Myocyte (in vitro differentiated cells): Measurements from ENCODE around the gene OR6V1. TPM values are rescaled to one million over a fixed set of nuclear protein-coding genes. Genes with fewer than 3 reads are reported as not detected.

ENCODE experiments used
- total RNA-seq: library from RNA; depleted of rRNA; stranded (reverse); fragments of >200 nt; gene quantifications from 2 replicates; pipeline ENCODE4 v1.2.3, GENCODE V29; 2014

The OR6V1 gene
- total RNA-seq, 1 donor from 2014 or later: not detected

Other genes with a start within 250 kb of the OR6V1 start
- 0.08 and 0.16 TPM in 2 replicates for gene EPHB6, start 197.3 kb upstream of the OR6V1 start, total RNA-seq
- gene TRPV6, start 166.6 kb upstream of the OR6V1 start, total RNA-seq: not detected in 2 replicates
- gene TRPV5, start 118.6 kb upstream of the OR6V1 start, total RNA-seq: not detected in 2 replicates
- gene LLCFC1, start 112.9 kb upstream of the OR6V1 start, total RNA-seq: not detected in 2 replicates
- gene KEL, start 90.0 kb upstream of the OR6V1 start, total RNA-seq: not detected in 2 replicates
- not detected in 2 replicates for gene OR9A2, start 25.2 kb upstream of the OR6V1 start, total RNA-seq
- gene PIP, start 79.7 kb downstream of the OR6V1 start, total RNA-seq: not detected in 2 replicates
- not detected in 2 replicates for gene TAS2R39, start 131.1 kb downstream of the OR6V1 start, total RNA-seq
- not detected in 2 replicates for gene TAS2R40, start 169.7 kb downstream of the OR6V1 start, total RNA-seq
- 162 and 208 TPM in 2 replicates for gene GSTK1, start 211.1 kb downstream of the OR6V1 start, total RNA-seq
- gene TMEM139, start 232.6 kb downstream of the OR6V1 start, total RNA-seq: 0.29 TPM in 1 of 2 replicates, not detected in the other
- gene CASP2, start 236.0 kb downstream of the OR6V1 start, total RNA-seq: 6.0 and 8.8 TPM in 2 replicates